ENCODE measurements around the gene ZNF841.

GRCh38 chr19:52138278-52138982, 42.9 kb upstream of the ZNF841 start:
- TF ChIP-seq CTCF (IDR thresholded peaks at IDR 0.05) (no peak), POLR2A (IDR thresholded peaks at IDR 0.05) (no peak)

Measured in heart left ventricle (tissue), 13 donors.